ENCODE data around the gene CAMTA1.

The CAMTA1 gene

DNA sequence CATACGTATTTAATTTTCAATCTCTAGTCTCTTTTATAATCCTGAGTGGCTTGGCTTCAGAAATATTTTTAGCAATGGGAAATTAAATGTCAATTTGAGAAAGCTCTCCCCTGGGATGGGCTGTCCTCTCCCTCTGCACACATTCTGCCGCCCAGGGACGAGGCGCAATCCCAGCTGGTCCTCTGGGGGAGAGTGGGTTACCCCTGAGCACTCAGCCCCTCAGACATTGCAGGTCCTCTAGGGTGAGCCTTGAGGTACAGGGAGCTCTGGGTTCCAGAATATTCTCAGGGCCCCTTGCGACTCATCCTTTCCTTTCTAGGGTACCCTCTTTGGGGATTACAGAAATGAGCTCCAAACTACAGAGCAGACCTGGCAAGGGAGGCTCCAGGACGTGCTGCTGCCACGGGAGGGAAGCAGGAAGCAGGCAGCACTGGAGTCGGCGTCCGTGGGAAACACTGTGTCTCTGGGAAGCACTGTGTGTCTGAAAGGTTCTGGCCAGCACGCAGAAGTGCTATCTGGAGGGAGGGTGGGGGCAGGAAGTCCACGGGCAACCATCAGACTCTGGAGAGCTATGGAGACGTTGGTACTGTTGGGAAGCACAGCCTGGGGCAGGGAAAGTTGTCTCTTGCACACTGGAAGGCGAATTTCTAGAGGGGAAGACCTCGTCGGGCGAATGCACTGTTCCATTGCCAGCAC lies 642.5 kb downstream of the CAMTA1 start:
- no peak for DNase-seq

DNA sequence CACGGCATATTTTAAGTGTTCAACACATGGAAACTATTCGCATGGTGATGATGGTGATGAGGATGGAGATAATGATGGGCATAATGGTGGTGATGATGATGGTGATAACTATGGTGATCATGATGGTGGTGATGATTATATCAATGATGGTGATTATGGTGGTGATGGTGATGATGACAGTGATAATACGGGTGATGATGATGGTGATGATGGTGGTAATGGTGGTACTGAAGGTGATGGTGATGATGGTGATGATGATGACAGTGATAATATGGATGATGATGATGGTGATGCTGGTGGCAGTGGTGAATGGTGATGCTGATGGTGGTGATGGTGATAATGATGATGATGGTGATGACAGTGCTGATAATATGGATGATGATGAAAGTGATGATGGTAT lies 644.0 kb downstream of the CAMTA1 start:
- no peak for DNase-seq

DNA sequence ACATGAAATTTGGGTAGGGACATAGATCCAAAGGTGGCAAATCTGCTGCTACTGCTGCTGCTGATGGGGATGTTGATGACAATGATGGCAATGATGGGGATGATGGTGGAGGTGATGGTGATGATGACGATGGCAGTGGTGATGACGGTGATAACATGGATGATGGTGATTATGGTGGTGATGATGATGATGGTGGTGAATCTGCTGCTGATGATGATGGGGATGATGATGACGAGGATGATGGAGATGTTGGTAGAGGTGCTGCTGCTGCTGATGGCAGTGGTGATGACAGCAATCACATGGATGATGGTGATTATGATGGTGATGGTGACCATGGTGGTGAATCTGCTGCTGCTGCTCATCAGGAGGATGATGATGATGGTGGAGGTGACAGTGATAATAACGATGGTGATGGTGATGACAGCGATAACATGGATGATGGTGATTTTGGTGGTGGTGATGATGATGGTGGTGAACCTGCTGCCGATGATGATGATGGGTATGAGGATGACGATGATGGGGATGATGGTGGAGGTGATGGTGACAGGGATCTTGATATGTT lies 644.9 kb downstream of the CAMTA1 start:
- DNase-seq: no peak

DNA sequence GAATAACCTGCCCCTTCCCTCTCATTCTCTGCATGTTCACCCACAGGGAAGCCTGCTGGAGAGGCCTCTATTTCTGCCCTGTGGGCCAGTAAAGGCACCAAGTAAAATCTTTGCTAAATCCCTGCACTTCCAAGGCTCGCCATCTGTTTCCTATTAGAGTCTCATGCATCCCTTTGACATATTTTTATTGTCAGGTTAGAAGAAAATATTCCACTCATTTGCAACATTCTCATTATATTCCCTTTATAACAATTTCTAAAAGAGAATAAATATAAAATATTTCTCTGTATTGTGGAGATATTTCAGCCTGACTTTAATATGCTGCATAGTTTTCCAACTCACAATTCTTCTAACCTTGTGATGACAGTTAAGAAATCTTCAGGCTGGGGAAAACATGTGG lies 645.4 kb downstream of the CAMTA1 start:
- no peak for DNase-seq

DNA sequence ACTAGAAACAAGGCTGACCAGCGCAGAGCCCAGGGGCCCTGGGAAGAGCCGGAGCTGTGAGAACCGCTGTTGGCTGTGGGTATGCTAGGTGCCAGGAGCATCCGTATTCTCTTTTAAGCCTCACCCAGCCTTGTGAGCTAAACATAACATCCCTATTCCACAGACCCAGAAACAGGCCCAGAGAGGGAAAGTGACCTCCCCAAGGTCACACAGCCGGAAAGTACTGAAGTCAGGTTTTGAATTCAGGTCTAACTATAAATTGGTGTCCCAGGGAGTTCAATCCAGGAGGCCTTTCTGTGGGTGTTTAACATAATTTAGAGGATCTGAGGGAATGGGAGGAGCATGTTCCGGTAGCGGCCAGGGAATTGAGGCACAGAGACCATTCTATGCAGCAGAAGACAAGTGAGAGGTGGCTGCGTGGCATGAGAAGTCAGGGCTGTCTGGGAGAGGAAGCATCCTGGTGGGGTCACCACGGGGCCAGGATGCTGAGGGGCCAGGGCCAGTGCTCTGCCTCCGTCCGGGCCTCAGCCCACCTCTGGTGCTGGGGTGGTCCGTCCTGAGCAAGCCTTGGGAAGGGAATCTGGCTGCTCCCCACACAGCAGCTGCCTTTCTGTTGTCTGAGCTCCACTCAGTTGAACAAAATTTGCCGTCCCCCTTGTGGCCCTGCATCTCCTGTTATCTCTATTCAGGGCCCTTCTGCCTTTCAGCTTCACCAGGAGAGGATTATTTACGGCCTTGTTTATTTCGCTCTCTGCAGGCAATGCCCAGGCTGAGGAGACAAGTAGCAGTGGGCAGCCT lies 647.0 kb downstream of the CAMTA1 start:
- DNase-seq: no peak

DNA sequence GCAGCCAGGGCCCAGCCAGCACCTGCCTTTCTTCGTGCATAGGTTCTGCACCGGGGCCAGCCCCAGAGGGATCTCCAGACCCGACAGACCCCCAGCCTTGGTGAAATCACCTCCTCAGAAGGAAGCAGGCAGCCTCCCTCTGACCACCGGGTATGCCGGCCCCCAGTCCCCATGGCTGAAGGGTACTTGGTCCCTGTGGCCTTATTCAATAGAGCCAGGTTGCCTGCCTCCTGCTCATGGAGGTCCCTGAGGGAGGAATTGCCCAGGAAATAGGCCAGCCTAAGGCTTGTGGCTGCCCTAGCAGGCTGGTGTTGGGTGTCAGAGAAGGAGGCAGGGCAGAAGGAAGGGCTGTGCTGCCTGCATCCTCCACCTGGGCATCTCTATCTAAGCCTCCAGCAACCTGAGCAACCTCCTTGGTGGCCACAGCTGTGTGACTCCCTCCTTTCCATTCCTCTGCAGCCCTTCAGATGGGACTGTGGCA lies 647.7 kb downstream of the CAMTA1 start:
- DNase-seq: no peak

DNA sequence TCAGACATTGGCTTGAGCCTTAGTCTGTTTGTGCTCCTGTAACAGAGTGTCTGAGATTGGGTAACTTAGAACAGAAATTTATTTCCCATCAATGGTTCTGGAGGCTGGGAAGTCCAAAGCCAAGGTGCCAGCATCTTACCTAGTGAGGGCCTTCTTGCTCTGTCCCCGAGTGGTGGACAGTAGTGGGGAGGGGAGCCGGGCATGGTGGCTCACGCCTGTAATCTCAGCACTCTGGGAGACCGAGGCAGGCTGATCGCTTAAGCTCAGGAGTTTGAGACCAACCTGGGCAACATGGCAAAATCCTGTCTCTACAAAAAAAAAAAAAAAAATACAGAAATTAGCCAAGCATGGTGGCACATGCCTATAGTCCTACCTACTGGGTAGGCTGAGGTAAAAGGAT lies 649.3 kb downstream of the CAMTA1 start:
- DNase-seq: no peak

DNA sequence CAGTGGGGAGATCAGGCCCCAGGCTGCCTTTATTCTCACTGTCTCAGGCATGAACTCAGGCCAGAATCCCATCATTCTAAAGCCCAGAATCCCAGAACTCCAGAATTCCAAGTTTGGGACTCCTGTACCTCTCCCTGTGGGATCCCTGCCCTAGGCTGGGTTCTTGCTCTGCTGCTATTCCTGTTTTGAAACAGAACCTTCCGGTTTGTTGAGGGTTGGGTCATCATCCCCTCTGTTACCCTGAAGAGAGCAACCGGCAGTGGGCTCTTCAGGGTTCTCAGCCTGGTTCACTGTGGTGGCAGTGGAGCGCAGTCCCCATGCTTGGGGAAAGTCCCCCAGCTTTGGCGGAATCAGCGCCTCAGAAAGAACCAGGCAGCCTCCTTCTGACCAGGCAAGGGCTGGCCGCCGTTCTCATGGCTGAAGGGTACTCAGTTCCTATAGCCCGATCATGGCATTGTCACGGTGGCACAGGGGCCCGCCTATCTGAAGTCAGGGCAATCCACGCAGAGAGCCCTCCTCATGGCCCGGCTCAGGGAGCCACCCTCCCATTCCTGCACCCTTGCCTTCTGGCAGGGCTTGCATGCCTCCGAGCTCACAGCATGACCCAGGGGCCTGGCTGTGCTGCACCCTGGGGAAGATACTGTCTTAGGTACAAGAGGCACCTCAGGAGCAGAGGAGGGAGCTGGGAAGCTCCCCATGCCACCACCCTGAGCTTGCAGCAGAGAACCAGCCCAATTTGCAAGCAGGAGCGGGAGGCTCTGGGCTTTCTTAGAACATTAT lies 650.2 kb downstream of the CAMTA1 start:
- DNase-seq: no peak

DNA sequence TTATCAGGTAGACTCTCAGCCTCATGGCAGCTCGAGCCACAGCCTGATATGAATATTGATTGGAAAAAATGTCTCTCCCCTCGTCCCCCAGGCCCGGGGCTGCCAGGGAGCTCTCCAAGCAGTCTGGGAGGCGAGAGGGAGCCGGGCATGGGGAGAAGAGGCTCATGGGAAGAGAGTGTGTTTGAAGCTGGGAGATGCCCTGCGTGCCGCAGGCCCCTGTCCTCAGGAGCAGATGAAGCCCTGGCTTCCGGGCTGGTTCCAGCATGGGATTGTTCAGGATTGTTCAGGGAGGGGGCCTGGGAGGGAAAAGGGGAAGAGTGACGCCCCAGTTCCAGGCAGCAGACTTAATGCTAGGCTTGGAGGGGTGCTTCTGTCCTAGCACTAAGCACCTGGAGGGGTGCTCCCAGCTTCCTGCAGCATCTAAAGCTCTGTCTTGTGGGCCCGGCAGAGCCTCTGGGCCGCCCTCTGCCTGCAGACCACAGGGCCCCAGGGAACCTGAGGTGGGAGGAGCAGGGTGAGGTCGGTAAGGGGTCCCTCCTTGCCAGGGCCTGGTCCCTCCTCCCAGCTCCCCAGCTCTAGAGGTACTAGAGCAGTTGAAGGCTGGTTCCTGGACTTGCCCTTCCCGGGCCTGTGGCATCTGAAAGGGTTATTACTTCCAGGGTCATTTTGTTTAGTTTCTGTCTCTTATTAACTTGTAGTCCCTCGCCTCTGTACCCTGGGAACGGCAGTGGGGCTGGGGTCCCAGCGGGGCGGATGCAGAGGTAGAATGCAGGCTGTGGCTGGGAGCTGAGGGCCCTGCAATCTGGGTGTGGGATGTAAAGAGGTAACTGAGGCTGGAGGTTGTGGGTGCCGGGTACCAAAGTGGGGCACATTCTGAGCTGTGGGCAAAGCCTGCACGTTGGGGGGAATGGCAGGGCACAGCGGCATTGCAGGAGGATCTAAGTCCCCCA lies 651.1 kb downstream of the CAMTA1 start:
- no peak for DNase-seq

DNA sequence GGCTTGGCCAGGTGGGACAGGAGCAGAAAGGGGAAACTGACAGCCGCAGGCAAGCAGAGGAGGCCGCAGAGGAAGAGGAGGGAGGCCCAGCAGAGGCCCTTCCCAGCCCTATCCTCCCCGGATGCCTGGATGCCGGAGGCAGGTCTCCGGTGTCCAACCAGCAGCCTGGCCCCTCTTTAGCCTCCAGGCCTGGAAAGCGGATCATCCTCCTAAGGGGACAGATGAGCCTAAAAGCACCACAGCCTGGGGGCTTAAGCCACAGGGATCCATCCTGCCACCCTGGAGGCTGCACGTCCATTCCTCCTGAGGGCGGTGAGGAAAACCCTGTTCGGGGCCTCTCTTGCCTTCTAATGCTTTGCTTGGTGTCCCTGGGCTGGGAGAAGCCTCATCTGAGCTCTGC lies 651.8 kb downstream of the CAMTA1 start:
- no peak for DNase-seq

DNA sequence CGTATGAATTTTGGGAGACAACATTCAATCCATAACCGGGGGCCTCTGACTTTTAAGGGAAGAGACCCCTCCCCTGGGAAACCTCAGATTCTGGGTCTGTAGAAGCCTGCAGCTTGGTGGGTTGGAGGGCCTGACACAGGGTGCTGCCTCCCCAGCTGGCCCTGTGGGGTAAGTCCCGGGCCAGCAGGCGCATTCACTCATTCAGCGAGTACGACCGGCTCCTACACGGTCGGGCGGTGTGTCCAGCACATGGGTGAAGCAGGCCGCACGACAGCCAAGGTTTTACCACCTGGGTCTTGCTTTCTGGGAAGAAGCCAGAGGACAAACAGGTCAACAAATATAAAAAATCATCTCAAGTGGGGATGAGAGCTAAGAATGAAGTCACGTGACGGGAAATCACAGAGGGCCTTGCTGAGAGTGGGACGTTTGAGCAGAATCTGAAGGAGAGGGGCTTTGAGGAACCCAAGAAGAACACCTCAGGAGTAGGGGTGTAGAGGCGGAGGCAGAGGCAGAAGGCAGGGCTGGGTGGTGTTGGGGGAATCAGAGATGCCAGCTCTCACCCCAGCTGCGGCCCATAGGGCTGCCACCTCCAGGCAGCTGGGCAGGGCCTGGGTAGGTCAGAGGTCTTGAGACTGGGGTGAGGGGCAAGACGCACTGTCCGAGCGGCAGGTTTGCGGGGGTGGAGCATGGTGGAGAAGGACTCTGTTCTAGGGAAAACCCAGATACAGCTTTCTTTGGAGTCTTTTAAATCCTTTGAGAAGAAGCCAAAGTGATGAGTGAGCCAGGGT lies 652.5 kb downstream of the CAMTA1 start:
- no peak for DNase-seq

DNA sequence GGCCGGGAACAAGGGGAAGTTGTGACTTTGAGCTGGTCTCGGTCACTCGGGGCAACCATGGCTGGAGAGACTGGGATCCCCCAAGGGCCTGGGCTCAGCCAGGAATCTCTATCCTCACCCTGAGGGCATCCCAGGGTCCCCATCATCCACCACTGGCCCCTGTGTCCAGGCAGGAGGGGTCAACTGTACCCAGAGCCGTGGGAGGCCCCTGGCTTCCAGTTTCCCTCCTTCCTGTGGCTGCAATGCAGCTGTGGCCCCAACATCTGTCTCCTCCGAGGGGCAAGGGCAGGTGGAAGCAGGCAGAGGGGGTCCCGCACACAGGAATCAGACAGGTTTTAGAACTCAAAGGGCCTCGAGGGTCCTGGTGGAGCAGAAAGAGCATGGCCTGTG lies 653.1 kb downstream of the CAMTA1 start:
- DNase-seq: no peak

DNA sequence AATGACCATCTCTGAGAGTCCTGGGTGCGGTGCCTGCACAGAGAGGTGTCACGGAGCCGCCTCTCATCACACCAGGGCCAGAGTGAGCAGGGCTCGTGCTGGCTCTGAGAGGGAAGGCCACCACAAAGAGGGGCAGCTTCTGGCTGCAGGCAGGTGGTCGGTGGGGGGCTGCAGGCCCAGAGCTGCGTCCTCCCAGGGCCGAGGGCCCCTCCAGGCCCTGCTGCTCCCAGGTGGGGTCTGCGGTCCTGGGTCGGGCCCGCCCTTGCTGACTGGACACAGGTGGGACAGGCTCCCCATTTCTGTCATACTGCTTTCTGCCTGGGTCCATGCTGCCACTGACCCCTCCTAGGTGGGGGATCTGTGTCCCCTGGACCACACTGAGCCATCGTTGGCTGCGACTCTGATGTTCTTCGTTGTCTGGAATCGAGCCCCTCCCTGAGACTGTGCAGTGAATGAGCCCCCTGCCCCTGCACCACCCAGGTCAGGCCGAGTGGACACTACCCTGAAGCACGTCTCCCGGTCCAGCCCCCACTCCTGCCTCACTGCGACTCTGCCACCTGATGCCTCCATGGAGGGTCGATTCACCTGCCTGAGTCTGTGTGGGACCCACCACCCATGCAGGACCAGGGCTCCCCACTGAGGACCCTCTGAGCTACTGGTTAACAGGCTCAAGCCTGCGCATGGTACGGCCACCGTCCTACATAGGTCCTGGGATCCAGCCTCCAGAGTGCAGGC lies 653.8 kb downstream of the CAMTA1 start:
- DNase-seq: no peak

DNA sequence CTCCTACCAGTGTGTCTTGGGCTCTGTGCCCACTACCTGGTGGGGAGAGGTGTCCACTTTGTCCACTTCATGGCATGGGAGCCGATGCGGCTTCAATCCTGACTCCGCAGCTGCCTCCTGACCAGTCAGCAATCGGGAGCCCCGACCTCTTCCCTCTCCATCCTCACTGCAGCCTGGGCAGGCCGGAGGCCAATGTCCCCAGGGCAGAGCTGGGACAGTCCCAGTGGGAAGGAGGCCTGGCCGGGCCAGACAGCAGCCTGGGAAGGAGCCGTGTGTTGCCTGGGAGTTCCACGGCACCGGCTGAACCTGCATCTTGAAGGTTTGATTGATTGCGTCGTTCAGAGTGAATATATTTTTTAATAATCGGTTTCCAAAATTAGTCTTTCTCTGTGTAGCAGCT lies 654.9 kb downstream of the CAMTA1 start:
- DNase-seq: no peak

DNA sequence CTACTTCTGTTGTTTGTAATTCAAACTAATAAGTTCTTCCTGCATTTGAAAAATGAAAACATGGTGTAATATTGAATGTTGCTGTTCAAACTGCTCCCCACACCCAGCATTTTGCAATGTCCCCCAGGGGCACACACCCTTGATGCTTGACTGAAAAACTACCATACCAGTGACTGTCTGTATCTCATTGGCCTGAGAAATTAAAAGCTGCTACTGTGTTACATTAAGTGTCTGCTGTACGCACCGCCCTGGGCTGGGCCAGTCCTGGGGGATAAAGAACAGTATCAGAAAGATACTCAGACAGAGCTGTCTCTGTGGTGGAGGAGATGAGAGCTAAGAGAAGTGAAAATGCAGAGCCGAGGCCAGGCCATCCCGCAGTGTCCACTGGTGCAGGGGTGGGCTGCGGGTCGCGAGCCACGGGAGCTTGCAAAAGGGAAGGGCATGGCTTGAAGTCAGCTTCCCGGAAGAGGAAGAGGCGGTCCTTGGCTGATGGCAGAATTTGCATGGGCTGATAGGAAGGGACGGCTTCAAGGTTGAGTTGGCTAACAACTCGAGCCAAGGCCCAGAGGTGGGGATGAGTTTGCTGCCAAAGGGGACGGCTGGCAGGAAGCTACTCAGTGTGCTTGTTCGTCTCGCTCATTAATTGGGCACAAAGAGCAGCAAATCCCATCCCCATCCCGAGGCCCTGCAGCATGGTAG lies 656.0 kb downstream of the CAMTA1 start:
- no peak for DNase-seq

DNA sequence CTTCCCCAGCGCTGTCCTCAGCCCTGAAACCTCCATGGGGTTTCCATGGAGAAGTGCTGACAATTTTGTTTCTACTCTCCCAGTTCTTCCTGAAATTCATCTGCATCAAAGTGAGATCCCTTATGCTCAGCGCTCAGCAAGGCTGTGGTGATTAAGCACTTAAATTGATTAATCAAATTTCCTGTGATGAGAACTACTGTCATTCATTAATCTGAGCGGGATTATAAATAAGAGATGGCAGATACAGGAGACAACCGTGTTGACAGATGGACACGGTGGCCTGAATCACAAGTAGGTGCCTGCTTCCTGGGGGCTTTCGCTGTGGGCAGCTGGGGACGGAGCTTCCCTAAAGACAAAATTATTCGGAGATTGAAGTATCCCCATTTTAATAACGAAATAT lies 656.8 kb downstream of the CAMTA1 start:
- DNase-seq: no peak

DNA sequence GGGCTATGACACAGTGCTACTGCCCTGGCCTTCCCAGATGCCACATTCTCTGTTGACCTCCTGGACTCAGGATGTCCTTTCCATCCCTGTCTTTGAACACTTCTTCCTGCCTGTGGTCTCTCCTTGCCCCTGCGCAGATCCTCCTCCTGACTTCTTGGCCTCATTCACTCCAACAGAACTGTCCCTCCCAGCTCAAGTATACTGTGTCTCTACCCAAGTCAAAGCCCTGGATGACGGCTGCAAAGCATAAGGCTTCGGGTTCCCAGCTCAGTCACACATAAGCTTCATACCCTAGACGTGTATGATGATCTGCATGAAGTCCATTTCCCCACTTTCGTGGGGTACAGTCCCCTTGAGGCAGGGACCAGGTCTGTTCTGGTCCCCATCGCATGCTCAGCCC lies 657.7 kb downstream of the CAMTA1 start:
- DNase-seq: no peak

DNA sequence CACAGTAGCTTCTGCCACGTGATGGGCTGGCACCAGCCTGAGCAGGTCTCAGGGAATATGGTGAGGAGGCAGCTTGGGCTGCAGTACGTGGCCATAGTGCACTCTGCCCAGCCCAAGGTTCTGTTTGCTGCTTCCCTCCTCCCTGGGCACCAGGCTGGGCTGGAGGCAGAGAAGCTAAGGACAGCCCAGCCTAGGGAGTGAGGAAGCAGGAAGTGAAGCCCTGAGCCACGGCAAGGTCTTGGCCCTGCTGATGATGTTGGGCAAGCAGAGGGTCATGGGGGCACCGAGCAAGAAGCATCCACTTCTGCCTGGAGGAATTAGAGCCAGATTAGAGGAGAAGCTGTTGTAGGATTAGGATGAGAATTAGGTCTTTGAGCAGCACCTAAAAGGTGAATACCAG lies 659.1 kb downstream of the CAMTA1 start:
- DNase-seq: no peak

DNA sequence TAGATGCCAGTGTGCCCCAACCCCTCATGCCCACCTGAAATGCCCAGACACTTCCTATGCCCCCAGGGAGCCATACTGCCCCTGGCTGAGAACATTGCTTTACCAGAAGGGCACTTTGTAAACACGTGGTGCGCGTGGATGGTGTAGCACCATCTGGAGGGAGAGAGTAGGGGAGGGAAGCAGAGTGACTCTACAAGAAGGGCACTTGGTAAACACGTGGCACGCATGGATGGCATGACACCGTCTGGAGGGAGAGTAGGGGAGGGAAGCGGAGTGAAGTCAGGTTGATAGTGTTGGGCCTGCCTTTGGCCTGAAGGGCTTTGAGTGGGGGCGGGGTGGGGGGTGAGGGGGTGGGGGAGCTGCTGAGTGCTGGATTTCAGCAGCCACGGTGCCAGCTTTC lies 661.8 kb downstream of the CAMTA1 start:
- no peak for DNase-seq

DNA sequence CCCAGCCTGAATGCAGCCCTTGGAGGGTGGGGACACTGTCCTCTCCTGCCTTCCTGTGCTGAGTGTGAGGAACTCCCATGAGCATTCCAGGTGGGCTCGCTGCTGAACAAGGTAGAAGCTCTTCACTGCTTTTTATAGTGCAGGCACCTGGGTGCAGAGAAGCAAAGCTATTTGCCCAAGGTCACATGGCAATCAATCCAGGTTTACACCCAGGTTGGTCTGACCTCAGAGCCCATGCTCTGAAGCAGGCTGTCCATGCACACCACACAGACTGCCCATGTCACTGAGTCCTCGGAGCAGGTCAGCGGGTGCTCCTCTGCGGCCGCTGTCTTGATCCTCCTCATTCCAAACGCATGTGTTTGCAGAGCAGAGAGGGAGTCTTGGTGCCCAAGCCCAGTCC lies 662.5 kb downstream of the CAMTA1 start:
- DNase-seq: no peak

All from T-helper 2 cell (primary cell).